Epithelial cell of esophagus (primary cell): ENCODE results near the gene DNASE1L3.

Experiments used
- DNase-seq: peaks from one replicate; pipeline ENCODE4 v3.0.0; 2010; ENCODE audit warnings: low read depth
- H3K4me3 ChIP-seq: 2 replicates; pipeline ENCODE4 v1.5.1; 2011; ENCODE audit warnings: mild to moderate bottlenecking, low read length, control low read depth
- TF ChIP-seq, protein P1 (sequence below): IDR thresholded peaks from 2 replicates; pipeline ENCODE4 v1.5.1; 2011; ENCODE audit warnings: low read depth, mild to moderate bottlenecking, low read length, control low read depth, inconsistent platforms; ENCODE audit not compliant: insufficient read depth; ENCODE audit errors: missing control alignments

DNASE1L3 gene

DNA sequence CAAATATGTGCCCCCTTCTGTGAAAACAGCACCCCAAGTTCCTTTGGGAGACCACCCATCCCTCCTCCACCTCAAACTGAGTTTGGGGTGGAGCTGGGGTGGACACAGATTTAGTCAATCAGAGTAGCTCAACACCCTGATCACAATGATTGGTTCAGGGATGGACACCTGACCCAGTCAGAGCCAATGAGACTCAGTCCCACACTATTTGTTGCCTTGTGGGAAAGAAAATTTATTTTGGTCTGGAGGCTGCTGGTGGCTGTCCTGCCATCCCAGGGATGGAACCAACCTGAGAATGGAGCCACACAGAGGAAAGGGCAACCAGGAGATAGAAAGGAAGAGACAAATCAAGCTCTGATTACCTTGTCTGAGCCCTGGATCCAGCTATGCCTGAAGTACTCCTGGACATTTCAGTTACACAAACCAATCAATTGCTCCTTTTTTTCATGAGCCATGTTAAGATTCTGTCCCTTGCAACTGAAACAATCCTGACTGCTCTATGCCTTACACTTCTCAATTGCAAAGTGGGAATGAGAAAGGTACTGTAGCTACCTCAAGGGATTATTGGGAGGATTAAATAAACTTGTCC is 10.6 kb downstream of the DNASE1L3 start:
- TF ChIP-seq, protein P1, sequence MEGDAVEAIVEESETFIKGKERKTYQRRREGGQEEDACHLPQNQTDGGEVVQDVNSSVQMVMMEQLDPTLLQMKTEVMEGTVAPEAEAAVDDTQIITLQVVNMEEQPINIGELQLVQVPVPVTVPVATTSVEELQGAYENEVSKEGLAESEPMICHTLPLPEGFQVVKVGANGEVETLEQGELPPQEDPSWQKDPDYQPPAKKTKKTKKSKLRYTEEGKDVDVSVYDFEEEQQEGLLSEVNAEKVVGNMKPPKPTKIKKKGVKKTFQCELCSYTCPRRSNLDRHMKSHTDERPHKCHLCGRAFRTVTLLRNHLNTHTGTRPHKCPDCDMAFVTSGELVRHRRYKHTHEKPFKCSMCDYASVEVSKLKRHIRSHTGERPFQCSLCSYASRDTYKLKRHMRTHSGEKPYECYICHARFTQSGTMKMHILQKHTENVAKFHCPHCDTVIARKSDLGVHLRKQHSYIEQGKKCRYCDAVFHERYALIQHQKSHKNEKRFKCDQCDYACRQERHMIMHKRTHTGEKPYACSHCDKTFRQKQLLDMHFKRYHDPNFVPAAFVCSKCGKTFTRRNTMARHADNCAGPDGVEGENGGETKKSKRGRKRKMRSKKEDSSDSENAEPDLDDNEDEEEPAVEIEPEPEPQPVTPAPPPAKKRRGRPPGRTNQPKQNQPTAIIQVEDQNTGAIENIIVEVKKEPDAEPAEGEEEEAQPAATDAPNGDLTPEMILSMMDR, result no peak
- no peak overlapping the region for H3K4me3 ChIP-seq
- DNase-seq, result no peak

DNA sequence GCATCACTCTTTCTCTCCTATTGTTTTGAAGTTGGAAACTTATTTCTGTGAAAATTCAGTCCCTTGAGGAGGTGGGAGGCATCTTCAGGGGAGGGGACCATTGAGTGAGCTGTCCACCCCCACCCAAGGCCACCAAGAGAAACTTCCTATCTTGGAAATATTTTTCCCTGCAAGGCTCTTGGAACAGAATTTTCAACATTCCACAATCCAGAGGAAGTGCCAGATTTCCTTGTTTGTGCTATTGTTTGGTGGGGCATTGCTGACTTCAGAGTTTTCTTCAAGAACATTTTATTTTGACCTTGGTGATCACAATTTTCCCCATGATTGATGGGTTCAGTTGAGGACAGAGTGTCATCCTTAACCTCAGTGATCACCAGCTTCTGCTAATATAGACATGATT is 12.0 kb downstream of the DNASE1L3 start:
- H3K4me3 ChIP-seq, result no peak overlapping the region
- TF ChIP-seq, protein P1, result no peak

DNA sequence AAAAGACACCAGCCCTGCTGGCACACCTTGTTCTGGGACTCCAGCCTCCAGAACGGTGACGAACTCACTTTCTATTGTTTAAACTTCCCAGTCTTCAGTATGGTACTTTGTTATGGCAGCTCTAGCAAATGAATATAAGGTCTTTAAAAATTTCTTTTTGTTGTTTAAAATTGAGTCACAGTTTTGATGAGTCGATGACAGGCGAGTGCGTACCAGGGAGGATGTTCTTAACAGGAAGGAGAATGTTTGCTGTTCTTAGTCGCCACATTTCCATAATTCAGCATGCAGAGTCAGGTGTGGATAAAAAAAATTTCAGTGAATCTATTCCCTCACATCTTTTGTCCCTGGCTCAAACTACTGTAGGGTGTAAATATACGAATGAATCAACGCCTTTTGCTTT is 12.4 kb downstream of the DNASE1L3 start:
- peak; percentile 60 for DNase-seq
- no peak overlapping the region for H3K4me3 ChIP-seq
- TF ChIP-seq, protein P1, result no peak

More for the DNA sequence above, 12.0 kb downstream of the DNASE1L3 start:
- DNase-seq, result no peak

DNA sequence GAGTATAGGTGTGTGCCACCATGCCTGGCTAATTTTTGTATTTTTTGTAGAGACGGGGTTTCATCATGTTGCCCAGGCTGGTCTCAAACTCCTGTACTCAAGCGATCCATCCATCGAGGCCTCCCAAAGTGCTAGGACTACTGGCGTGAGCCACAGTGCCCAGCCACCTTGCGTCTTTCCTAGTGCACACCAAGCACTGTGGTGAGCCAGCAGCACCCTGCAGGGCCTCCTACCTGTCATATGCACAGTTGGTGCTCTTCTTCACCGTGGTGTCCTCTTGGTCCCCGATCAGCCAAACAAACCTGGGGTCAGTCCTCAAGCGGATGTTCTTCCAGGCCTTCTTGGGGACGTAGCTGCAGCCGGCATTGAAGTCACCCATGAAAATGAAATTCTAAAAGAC is 13.2 kb downstream of the DNASE1L3 start:
- no peak overlapping the region for H3K4me3 ChIP-seq
- TF ChIP-seq, protein P1, result no peak
- no peak for DNase-seq

DNA sequence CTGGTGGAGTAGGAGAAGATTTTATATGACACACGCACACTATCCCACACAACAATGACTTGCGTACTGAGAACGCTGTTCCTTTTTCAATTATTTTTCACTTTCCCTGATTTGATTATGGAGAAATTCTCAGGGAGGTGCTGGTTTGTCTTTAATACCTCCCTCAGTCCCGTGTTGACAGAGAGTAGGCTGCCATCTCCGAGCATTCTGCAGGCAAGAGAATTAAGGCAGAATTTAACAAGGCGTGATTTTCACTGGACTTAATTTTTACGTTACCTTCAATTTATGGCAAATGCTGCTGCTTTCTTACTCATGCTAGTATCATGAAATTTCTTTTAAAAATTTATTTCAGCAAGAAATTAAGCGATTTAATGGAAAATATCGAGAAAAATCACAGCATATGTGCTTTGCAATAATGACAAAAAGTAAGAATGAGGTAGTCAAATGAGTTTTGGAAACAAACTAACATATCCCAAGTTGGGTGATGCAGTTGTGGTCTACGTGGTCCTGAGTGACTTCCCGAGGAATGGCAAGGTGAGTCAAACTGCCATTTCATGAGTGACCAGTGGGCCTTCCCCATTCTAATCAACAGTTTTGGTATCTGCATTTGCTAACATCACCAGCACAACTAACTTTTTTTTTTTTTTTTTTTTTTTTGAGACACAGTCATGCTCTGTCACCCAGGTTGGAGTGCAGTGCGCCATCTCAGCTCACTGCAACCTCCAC is 16.9 kb downstream of the DNASE1L3 start:
- no peak overlapping the region for H3K4me3 ChIP-seq
- no peak for DNase-seq
- TF ChIP-seq, protein P1, result no peak

DNA sequence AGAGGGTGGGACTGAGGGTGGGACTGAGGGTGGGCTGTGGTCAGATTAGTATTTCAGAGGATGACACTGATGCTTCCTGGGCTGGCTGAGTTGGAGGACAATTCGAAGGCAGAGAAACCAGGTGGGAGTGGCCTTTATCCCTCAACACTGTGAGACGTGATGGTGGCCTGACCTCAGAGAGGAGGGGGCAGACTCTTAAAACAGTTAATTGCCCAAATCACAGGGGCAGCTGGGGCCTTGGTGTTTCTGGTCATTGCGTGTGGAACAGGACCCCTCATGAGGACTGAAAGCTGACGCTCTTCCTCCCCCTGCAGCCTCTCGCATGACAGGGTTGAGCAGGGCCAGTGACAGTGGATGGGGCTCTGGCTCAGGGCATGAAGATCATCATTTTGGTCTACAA is 18.7 kb downstream of the DNASE1L3 start:
- DNase-seq, result no peak
- TF ChIP-seq, protein P1, result no peak
- no peak overlapping the region for H3K4me3 ChIP-seq
